ENCODE measurements around the gene RABEP1.
"Not testable (repeated sequence)": the region's sequence is repeated elsewhere in the genome, so short reads cannot be mapped to it uniquely, and the experiment has no call there.

The RABEP1 gene, protein sequence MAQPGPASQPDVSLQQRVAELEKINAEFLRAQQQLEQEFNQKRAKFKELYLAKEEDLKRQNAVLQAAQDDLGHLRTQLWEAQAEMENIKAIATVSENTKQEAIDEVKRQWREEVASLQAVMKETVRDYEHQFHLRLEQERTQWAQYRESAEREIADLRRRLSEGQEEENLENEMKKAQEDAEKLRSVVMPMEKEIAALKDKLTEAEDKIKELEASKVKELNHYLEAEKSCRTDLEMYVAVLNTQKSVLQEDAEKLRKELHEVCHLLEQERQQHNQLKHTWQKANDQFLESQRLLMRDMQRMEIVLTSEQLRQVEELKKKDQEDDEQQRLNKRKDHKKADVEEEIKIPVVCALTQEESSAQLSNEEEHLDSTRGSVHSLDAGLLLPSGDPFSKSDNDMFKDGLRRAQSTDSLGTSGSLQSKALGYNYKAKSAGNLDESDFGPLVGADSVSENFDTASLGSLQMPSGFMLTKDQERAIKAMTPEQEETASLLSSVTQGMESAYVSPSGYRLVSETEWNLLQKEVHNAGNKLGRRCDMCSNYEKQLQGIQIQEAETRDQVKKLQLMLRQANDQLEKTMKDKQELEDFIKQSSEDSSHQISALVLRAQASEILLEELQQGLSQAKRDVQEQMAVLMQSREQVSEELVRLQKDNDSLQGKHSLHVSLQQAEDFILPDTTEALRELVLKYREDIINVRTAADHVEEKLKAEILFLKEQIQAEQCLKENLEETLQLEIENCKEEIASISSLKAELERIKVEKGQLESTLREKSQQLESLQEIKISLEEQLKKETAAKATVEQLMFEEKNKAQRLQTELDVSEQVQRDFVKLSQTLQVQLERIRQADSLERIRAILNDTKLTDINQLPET

DNA sequence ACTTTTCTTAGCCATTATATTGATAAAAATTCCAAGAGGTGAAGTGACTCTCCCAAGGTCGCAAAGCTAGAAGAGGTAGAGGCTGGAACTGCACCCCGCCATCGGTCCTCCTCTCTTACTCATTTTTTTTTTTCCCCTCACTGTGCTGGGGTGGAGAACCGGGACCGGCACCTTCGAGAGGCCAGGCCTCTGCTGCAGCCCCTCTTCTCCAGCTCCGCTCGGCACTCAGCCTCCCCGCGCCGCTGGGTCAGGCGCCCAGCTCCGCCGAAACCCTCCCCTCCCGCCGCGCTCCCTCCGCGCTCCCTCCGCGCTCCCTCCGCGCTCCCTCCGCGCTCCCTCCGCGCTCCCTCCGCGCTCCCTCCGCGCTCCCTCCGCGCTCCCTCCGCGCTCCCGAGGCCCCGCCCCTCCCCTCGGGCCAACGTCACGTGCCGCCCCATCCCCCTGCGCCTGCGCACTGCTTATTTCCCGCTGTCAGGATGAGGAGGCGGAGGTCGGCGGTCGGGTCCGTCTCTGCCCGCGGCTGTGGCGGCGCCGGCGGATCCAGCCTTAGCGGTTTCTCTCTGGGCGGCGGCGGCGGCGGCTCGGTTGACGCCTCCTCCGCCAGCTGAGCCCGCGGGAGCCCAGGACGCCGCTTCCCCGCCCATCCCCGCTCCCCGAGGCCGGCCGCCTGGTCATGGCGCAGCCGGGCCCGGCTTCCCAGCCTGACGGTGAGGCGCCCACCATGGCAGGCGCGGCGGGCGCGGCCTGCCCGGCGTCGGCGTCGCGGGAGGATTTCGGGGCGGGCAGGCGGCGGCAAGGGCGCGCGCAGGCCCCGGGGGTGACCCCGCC lies at the start of gene RABEP1:
RABEP1 (plus strand) TSS at position 471 of the 828 bp plus-strand sequence; CDS start at position 674, 203 bp downstream.
- in situ Hi-C loops (cut with HindIII; ENCODE audit: low pct_ligation_motif_present, low sequenced_read_pairs), result no loop called here
- DNase-seq, result peak; percentile 81

DNA sequence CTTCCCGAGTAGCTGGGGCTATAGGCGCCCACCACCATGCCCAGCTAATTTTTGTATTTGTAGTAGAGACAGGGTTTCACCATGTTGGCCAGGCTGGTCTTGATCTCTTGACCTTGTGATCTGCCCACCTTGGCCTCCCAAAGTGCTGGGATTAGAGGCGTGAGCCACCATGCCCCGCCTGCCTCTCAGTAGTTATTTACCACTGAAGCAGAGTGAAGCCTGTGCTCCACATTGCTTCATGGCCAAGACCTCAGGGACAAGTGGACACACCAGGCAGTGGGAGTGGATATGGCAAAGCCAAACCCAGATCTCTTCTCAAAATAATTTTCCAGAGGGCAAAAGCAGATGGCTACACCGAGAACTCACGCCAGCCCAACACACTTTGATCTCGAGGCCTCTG lies 48.6 kb upstream of the RABEP1 start:
- H3K4me3 ChIP-seq (ENCODE audit: low read depth, low read length); H3K27me3 ChIP-seq (replicated peaks): not testable (repeated sequence)

More for the DNA sequence above, at the start of gene RABEP1:
- Histone ChIP-seq H3K27ac (peak within 1 kb of the TSS; percentile 89), H3K36me3 (replicated peaks) (no peaks in the 10 kb centered on the region), H3K27me3 (replicated peaks) (no peaks in the 10 kb centered on the region), H3K4me3 (ENCODE audit: low read depth, low read length) (peak within 1 kb of the TSS; percentile 71)
- TF ChIP-seq, protein P1, sequence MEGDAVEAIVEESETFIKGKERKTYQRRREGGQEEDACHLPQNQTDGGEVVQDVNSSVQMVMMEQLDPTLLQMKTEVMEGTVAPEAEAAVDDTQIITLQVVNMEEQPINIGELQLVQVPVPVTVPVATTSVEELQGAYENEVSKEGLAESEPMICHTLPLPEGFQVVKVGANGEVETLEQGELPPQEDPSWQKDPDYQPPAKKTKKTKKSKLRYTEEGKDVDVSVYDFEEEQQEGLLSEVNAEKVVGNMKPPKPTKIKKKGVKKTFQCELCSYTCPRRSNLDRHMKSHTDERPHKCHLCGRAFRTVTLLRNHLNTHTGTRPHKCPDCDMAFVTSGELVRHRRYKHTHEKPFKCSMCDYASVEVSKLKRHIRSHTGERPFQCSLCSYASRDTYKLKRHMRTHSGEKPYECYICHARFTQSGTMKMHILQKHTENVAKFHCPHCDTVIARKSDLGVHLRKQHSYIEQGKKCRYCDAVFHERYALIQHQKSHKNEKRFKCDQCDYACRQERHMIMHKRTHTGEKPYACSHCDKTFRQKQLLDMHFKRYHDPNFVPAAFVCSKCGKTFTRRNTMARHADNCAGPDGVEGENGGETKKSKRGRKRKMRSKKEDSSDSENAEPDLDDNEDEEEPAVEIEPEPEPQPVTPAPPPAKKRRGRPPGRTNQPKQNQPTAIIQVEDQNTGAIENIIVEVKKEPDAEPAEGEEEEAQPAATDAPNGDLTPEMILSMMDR (IDR thresholded peaks at IDR 0.05; ENCODE audit: low read depth, low read length, missing control alignments), result peak; percentile 31

DNA sequence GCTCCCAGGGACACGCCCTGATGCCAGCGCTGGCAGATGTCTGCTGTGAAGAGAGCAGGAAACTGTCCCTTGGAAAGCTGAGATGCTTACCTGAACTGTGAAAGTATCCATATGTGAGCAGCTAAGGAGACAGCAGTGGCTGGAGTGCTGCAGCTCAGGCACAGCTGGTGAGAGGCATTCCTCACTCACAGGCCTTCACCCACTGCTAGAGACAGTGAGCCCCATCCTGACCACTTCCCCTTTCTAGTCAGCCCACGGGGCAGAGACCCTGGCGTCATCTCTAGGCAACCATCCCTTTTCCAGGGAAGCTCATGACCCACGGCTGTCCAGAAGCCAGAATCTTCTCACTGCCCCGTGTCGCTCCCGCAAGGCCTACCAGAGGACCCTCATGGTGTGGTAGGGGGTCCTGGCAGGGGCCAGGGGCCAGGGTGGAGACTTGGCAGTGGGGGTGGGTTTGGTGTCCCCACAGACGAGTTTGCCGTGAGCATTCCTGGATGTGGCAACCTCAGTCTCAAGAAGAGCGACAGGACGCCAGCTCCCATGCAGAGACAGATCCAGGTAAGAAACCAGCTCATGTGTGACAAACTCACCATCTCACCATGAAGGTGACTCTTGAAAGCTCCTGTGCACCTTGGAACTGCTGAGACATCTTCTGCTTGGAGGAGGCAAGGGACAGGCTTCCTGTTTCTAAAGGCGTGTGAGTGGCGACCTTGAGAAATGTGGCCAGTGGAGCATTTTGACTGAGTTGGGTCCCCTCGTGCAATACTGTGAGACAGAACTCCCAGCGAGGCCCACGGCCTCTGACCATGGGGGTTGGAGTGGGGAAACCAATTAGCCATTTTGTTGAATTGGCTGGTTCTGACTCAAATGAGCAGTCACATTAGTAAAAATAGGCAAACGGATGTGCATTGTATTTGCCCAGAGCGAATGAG lies 47.2 kb upstream of the RABEP1 start, which contains the start of gene SCIMP:
SCIMP (minus strand) TSS at position 216 of the 932 bp plus-strand sequence; CDS start at position 111, 105 bp downstream.
- no peak within 1 kb of the TSS for H3K4me3 ChIP-seq (ENCODE audit: low read depth, low read length)
- no peak for DNase-seq
- H3K27me3 ChIP-seq (replicated peaks), result no peaks in the 10 kb centered on the region
- no peak within 1 kb of the TSS for H3K27ac ChIP-seq
- in situ Hi-C loops (cut with HindIII; ENCODE audit: low pct_ligation_motif_present, low sequenced_read_pairs), result no loop called here
- H3K36me3 ChIP-seq (replicated peaks), result no peaks in the 10 kb centered on the region
- TF ChIP-seq, protein P1 (IDR thresholded peaks at IDR 0.05; ENCODE audit: low read depth, low read length, missing control alignments), result no peak

More for the DNA sequence above, 48.6 kb upstream of the RABEP1 start:
- H3K27ac ChIP-seq; DNase-seq; H3K36me3 ChIP-seq (replicated peaks); in situ Hi-C loops (cut with HindIII; ENCODE audit: low pct_ligation_motif_present, low sequenced_read_pairs): not testable (repeated sequence)

GRCh38 chr17:5236938-5237540 lies 45.0 kb upstream of the RABEP1 start:
- in situ Hi-C loops (cut with HindIII; ENCODE audit: low pct_ligation_motif_present, low sequenced_read_pairs), result no loop called here
- TF ChIP-seq, protein P1 (IDR thresholded peaks at IDR 0.05; ENCODE audit: low read depth, low read length, missing control alignments), result no peak
- no peak for DNase-seq
- no peak overlapping the region for H3K27ac ChIP-seq
- no peaks in the 10 kb centered on the region for H3K36me3 ChIP-seq (replicated peaks)
- H3K4me3 ChIP-seq (ENCODE audit: low read depth, low read length), result no peak overlapping the region
- H3K27me3 ChIP-seq (replicated peaks), result no peaks in the 10 kb centered on the region

DNA sequence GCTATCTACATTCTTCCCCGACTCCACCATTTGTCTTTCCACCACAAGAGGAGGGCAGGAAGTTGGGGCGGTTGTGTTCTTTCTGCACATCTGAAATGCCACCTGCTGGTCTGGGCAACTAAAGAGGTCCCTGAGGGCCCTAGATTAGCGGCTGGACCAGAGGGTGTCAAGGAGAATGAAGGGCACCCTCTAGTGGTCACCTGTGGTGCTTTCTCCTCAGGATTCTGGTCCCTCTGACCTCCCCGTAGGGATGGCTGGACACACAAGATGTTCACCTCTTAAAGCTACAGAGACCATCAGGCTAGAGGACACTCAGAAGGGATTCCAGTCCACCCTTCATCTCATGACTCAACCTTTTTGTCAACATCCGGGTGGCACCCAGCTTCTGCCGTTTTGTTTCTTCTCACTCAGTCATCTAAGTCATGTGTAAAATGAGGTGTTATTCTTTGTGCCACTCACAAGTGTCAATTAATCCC lies 44.5 kb upstream of the RABEP1 start:
- H3K36me3 ChIP-seq (replicated peaks), result no peaks in the 10 kb centered on the region
- DNase-seq, result peak; percentile 34
- no peaks in the 10 kb centered on the region for H3K27me3 ChIP-seq (replicated peaks)
- no peak overlapping the region for H3K4me3 ChIP-seq (ENCODE audit: low read depth, low read length)
- TF ChIP-seq, protein P1 (IDR thresholded peaks at IDR 0.05; ENCODE audit: low read depth, low read length, missing control alignments), result peak; percentile 80
- no peak overlapping the region for H3K27ac ChIP-seq
- in situ Hi-C loops (cut with HindIII; ENCODE audit: low pct_ligation_motif_present, low sequenced_read_pairs), result no loop called here

Data from brain microvascular endothelial cell (primary cell).